Measurements from ENCODE around the gene ARHGAP10. TPM values are rescaled to one million over a fixed set of nuclear protein-coding genes. Genes with fewer than 3 reads are reported as not detected.
A peak's percentile ranks its signal among the peaks of the same experiment; 100 is the strongest.

Gene ARHGAP10
- total RNA-seq, 1 experiment from 2014 or later, result 36.6 TPM

DNA sequence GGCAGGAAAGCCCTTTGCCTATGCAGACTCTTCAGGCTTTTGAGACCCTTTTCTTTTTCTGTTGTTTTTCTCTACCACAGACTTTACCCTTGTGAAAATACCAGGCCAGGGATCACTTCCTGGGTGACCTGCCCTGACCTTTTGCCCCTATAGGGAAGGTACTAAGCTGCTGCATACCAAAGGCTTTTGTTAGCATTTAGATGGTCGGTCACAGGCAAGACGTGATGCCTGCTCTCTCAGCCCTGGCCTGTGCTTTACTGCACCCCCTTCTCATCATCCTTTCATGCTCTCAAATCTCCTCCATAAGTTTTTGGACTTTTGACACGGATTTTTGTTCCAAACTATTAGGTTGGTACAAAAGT is 98.2 kb downstream of the ARHGAP10 start:
- TF ChIP-seq, protein P1, sequence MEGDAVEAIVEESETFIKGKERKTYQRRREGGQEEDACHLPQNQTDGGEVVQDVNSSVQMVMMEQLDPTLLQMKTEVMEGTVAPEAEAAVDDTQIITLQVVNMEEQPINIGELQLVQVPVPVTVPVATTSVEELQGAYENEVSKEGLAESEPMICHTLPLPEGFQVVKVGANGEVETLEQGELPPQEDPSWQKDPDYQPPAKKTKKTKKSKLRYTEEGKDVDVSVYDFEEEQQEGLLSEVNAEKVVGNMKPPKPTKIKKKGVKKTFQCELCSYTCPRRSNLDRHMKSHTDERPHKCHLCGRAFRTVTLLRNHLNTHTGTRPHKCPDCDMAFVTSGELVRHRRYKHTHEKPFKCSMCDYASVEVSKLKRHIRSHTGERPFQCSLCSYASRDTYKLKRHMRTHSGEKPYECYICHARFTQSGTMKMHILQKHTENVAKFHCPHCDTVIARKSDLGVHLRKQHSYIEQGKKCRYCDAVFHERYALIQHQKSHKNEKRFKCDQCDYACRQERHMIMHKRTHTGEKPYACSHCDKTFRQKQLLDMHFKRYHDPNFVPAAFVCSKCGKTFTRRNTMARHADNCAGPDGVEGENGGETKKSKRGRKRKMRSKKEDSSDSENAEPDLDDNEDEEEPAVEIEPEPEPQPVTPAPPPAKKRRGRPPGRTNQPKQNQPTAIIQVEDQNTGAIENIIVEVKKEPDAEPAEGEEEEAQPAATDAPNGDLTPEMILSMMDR (IDR thresholded peaks at IDR 0.05; ENCODE audit: insufficient read depth in 1 of 2, low read depth in 1 of 2, low read length in 1 of 2, severe bottlenecking in 1 of 2, unreplicated experiment in 1 of 2), result no peak
- no peaks in the 10 kb centered on the region for H3K9me3 Mint-ChIP-seq (ENCODE audit: unreplicated experiment)
- H3K4me1 Mint-ChIP-seq (ENCODE audit: low read depth, unreplicated experiment), result peaks cover 19% of the 10 kb centered on the region
- ChIA-PET POLR2A (no interaction called here), CTCF (interaction anchor here (1.9 kb wide), 1 partner anchor 36 kb away, joined by 11 read pairs; no protein-coding TSS in a partner anchor)
- no peaks in the 10 kb centered on the region for H3K36me3 ChIP-seq (ENCODE audit: control insufficient read depth, insufficient read depth, low read length)
- peaks cover 11% of the 10 kb centered on the region; the same call in 1 of the 2 replicates for H3K4me1 ChIP-seq
- H3K4me3 Mint-ChIP-seq (ENCODE audit: unreplicated experiment), result no peak overlapping the region
- H3K27me3 ChIP-seq (replicated peaks; ENCODE audit: control insufficient read depth, insufficient read depth, low read length), result no peaks in the 10 kb centered on the region
- peaks cover 12% of the 10 kb centered on the region for H3K36me3 Mint-ChIP-seq (ENCODE audit: insufficient read depth, unreplicated experiment)
- BruUV-seq (replicated peaks), result no TSS peak
- no peaks in the 10 kb centered on the region for H3K27me3 Mint-ChIP-seq (ENCODE audit: insufficient read depth, unreplicated experiment)
- intact Hi-C loops (cut with micrococcal nuclease; ENCODE audit: unreplicated experiment), result no loop called here
- no peak overlapping the region for H3K4me3 ChIP-seq (ENCODE audit: low read depth, low read length)
- H3K9me3 ChIP-seq, result no peaks in the 10 kb centered on the region
- H3K27ac Mint-ChIP-seq (ENCODE audit: unreplicated experiment), result peak overlapping the region; percentile 50
- DNase-seq, result no peak

DNA sequence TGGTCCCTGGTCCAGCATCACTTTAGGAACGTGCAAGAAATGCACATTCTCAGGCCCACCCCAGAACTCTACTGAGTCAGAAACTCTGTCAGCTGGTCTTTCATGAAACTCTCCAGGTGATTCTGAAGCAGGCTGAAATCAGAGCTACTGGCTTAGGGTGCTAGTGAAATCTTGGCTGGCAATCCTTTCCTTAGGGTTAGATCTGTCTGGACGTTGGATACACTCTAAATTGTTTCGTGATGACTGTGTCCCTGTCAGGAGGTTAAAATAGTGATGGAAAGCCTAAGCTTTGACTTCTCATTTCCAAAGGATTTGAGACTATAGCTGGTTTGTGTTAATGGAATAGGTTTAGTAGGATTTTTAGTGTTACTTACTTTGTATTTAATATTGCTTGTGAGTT is 99.1 kb downstream of the ARHGAP10 start:
- Mint-ChIP-seq H3K9me3 (ENCODE audit: unreplicated experiment) (no peaks in the 10 kb centered on the region), H3K4me1 (ENCODE audit: low read depth, unreplicated experiment) (peaks cover 19% of the 10 kb centered on the region), H3K27me3 (ENCODE audit: insufficient read depth, unreplicated experiment) (no peaks in the 10 kb centered on the region), H3K4me3 (ENCODE audit: unreplicated experiment) (no peak overlapping the region), H3K36me3 (ENCODE audit: insufficient read depth, unreplicated experiment) (peaks cover 6% of the 10 kb centered on the region), H3K27ac (ENCODE audit: unreplicated experiment) (no peak overlapping the region)
- ChIA-PET POLR2A (no interaction called here), CTCF (interaction anchor here (1.9 kb wide), 1 partner anchor 36 kb away, joined by 11 read pairs; no protein-coding TSS in a partner anchor)
- Histone ChIP-seq H3K36me3 (ENCODE audit: control insufficient read depth, insufficient read depth, low read length) (no peaks in the 10 kb centered on the region), H3K4me1 (peaks cover 11% of the 10 kb centered on the region; the same call in 1 of the 2 replicates), H3K27me3 (replicated peaks; ENCODE audit: control insufficient read depth, insufficient read depth, low read length) (no peaks in the 10 kb centered on the region), H3K4me3 (ENCODE audit: low read depth, low read length) (no peak overlapping the region), H3K9me3 (no peaks in the 10 kb centered on the region)
- BruUV-seq (replicated peaks), result no TSS peak
- TF ChIP-seq, protein P1 (IDR thresholded peaks at IDR 0.05; ENCODE audit: insufficient read depth in 1 of 2, low read depth in 1 of 2, low read length in 1 of 2, severe bottlenecking in 1 of 2, unreplicated experiment in 1 of 2), result no peak
- intact Hi-C loops (cut with micrococcal nuclease; ENCODE audit: unreplicated experiment), result no loop called here
- no peak for DNase-seq

DNA sequence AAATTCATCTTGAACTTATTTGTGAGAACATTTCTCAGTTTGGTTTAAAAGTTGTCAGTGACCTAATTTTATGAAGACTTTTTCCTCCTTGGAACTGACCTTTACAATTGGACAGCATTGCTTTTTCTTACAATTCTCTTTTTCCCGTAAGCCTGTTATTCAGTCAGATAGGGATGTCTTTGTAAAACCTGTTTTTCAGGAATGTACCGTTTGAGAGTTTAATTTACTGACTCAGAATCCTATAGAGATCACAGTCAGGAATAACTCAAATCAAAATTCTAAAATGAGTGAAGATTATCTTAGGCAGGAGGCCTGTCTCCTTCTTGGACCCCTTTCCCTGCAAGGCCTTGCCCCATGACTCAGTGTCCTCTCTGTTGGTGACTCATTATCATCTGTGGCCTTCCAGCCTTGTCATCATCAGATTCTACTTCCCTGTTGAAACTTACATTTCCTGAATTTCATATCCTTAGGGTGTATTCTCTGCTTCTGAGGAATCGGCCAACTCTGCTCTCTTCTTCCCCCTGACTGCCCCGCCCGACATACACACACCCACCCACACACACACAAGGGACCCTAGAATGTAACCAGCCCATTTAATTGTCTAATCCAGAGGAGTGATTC is 99.8 kb downstream of the ARHGAP10 start:
- no TSS peak for BruUV-seq (replicated peaks)
- Histone ChIP-seq H3K9me3 (no peaks in the 10 kb centered on the region), H3K36me3 (ENCODE audit: control insufficient read depth, insufficient read depth, low read length) (no peaks in the 10 kb centered on the region), H3K27me3 (replicated peaks; ENCODE audit: control insufficient read depth, insufficient read depth, low read length) (no peaks in the 10 kb centered on the region), H3K4me1 (peaks cover 11% of the 10 kb centered on the region; the same call in 1 of the 2 replicates), H3K4me3 (ENCODE audit: low read depth, low read length) (no peak overlapping the region)
- ChIA-PET CTCF (interaction anchor here (1.9 kb wide), 1 partner anchor 35 kb away, joined by 11 read pairs; no protein-coding TSS in a partner anchor), POLR2A (no interaction called here)
- DNase-seq, result no peak
- Mint-ChIP-seq H3K4me3 (ENCODE audit: unreplicated experiment) (no peak overlapping the region), H3K4me1 (ENCODE audit: low read depth, unreplicated experiment) (peaks cover 19% of the 10 kb centered on the region), H3K9me3 (ENCODE audit: unreplicated experiment) (no peaks in the 10 kb centered on the region), H3K36me3 (ENCODE audit: insufficient read depth, unreplicated experiment) (peaks cover 6% of the 10 kb centered on the region), H3K27me3 (ENCODE audit: insufficient read depth, unreplicated experiment) (no peaks in the 10 kb centered on the region), H3K27ac (ENCODE audit: unreplicated experiment) (peak overlapping the region; percentile 49)
- intact Hi-C loops (cut with micrococcal nuclease; ENCODE audit: unreplicated experiment), result no loop called here
- TF ChIP-seq, protein P1 (IDR thresholded peaks at IDR 0.05; ENCODE audit: insufficient read depth in 1 of 2, low read depth in 1 of 2, low read length in 1 of 2, severe bottlenecking in 1 of 2, unreplicated experiment in 1 of 2), result no peak
